WTC11 (cell line): ENCODE results near the gene SEMA6D.

Source experiments
- CTCF ChIP-seq: fragments of 200-600 bp; IDR thresholded peaks from 2 replicates; pipeline ENCODE4 v1.8.0; 2022; ENCODE audit warnings: antibody characterized with exemption
- IRF2 ChIP-seq: sonication (generic); formaldehyde crosslinking; IDR thresholded peaks from 2 replicates; pipeline ENCODE4 v1.8.0; 2022; ENCODE audit warnings: low read depth, missing genetic modification reagents, borderline replicate concordance
- NR3C1 ChIP-seq: sonication (generic); formaldehyde crosslinking; conservative IDR thresholded peaks from 2 replicates; pipeline ENCODE4 v1.8.1; 2023; ENCODE audit warnings: low read depth, mild to moderate bottlenecking, missing genetic modification reagents
- SP1 ChIP-seq: sonication (generic); formaldehyde crosslinking; conservative IDR thresholded peaks from 2 replicates; pipeline ENCODE4 v1.8.1; 2022; ENCODE audit warnings: missing genetic modification reagents
- ZNF532 ChIP-seq: fragments of 250-450 bp; sonication (Bioruptor Pico); IDR thresholded peaks from 2 replicates; pipeline ENCODE4 v1.9.0; 2021; ENCODE audit warnings: mild to moderate bottlenecking, borderline replicate concordance
- TF ChIP-seq, protein P1 (sequence below): sonication (generic); formaldehyde crosslinking; IDR thresholded peaks from 2 replicates; pipeline ENCODE4 v1.8.1; 2023; ENCODE audit warnings: mild to moderate bottlenecking, moderate library complexity, missing genetic modification reagents

DNA sequence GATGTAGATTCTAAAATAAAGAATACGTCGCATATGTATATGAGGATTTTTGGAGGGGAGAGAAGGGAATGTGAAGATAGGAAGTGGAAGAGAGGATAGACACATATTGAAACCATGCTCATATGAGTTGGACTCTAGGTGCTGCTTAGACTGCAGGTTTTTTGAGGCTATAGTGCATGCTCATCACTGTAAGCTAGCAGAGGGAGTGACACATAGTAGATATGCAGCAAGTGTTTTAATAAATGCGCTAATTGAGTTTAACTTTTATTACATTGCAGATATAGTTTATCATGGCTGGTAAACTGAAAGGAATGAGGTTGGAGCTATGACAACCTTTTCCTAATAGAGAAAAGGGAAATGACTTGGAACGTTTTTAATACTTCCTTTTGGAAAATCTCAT is 7.7 kb downstream of the SEMA6D start:
- TF ChIP-seq CTCF = no peak
- no peak for TF ChIP-seq IRF2 (CRISPR knock-in tag)
- TF ChIP-seq ZNF532 = no peak
- TF ChIP-seq NR3C1 (CRISPR knock-in tag) = no peak
- no peak for TF ChIP-seq SP1 (CRISPR knock-in tag)
- TF ChIP-seq, protein P1, sequence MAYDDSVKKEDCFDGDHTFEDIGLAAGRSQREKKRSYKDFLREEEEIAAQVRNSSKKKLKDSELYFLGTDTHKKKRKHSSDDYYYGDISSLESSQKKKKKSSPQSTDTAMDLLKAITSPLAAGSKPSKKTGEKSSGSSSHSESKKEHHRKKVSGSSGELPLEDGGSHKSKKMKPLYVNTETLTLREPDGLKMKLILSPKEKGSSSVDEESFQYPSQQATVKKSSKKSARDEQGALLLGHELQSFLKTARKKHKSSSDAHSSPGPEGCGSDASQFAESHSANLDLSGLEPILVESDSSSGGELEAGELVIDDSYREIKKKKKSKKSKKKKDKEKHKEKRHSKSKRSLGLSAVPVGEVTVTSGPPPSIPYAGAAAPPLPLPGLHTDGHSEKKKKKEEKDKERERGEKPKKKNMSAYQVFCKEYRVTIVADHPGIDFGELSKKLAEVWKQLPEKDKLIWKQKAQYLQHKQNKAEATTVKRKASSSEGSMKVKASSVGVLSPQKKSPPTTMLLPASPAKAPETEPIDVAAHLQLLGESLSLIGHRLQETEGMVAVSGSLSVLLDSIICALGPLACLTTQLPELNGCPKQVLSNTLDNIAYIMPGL (CRISPR knock-in tag) = no peak
